GM21367 (cell line): ENCODE data around the gene GGTLC2.
"Not testable (repeated sequence)": the region's sequence is repeated elsewhere in the genome, so short reads cannot be mapped to it uniquely, and the experiment has no call there.

Experiments used
- ATAC-seq: cut with Tn5 transposase; IDR thresholded peaks from one replicate; pipeline ENCODE4 v1.9.1; 2021; ENCODE audit not compliant: unreplicated experiment

GGTLC2 gene

DNA sequence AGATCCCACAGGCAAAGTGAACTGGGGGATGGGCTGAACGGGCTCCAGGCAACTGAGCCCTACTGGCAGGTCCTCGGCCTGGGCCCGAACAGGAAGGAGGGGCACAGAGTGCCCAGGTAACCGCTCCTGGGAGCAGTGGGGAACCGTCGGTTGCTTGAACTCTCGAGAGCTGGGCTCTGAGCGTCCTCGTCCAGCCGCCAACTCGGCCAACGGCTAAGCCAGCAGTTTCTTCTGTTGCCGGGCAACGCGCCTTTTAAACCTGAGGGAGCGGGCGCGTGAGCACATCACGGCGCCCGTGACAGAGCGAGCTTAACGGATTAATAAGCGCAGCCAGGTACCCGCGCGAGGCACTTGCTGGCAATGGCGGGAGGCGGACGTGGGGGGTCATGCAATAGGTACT lies at the start of gene GGTLC2:
TSS of gene GGTLC2 (plus strand) at position 301 of the 400 bp plus-strand sequence. CDS start 1,732 bp downstream, outside the sequence.
- not testable (repeated sequence) for ATAC-seq

DNA sequence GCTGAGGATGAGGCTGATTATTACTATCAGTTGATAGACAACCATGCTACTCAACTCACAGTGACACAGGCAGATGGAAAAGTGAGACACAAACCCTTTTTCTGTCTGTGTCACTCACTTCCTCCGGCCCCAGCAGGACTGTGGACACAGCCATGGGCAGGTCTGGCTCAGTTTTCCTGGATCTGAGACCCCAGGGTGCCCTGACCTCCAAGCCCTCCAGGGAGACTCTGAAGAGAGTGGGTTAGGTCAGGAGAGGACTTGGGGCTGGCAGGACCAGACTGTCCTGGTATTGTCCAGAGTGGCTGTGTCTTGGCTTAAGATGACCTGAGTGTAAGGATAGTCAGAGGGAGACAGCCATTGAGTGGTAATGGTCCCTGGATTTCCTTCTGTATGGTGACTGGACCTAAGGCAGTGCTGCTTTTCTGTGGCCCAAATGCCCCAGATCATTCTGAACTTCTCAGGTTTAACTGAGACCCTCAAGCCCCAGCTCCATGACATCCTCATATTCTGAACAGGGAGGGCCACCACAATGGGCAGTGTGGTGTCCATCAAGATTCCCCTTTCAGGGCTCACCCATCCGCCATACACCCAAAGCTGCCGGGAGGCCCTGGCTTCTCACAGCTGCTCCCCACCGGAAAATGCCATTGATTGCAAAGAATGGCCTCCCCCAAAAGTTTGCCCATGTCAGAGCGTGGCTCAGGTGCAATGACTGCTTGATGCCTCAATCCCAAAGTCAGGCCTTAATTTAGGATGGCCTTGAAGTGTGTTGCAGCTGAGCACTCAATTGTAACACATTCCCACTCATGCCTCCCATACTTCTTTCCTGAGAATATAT lies 49.2 kb upstream of the GGTLC2 start:
- ATAC-seq, result no peak

DNA sequence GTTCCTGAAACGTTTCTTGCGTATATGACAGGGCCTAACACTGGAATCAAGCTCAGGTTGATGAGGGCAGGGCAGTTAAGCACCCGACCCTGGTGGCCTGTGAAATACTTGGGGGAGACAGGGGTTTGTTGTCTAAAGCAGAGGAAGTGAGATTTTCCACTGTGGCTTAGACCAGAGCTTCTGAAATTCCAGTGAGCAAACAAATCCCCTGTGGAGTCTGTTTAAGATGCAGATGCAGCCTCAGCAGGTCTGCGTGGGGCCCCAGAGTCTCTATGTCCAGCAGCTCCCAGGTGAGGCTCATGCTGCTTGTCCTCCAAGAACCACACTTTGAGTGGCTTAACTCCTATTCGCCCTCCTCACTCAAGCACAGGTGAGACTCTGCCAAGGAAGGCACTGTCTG lies 46.3 kb upstream of the GGTLC2 start:
- ATAC-seq, result no peak

DNA sequence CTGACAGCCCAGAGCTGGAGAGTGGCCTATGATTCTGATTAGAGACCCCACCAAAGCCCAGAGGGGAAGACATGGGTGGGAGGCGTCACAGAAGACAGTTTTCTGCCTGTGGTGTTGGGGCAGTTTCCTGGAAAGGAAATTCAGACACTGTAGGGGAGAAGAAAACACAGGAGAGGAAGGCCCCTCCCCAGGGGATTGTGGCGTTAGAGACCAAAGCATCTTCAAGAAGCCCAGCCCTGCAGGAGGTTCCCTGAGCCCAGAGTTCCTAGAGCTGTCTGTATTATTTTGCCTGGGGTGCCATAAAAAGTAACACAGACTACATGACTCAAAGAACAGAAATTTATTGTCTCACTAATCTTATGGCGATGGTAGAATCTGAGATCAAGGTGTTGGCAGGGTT lies 45.2 kb upstream of the GGTLC2 start:
- ATAC-seq, result no peak

DNA sequence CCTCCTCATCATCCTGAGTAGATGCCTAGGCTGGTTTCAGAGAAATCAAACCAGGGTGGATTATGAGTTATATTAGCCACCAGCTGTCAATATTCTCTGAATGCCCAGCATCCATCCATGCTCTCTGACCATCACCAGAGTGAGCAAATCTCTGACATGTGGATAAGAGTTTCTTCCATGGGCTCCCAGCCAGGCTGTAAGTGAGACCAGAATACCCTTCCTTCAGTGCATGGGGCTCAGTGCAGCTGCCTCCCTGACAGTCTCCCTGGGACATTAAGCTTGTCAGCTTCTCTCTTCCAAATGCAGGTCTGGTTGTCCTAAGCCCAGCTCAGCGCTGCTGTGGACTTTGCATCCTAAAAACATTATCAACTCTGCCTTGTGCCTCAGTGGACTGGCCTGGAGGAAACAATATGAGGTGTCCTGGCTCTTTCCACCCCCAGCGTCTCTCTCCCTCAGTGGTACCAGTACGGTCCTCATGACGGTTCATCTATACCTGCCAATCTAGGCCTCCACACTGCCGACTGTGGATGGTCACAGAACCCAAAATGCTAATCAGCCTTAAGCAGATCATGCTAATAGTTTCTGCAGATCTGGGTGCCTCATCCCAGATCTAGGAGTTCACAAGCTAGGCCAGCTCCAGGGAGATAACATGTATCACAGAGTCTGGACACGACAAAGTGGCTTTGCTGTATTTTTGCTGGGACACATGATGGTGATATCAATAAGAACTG lies 43.7 kb upstream of the GGTLC2 start:
- ATAC-seq, result no peak

DNA sequence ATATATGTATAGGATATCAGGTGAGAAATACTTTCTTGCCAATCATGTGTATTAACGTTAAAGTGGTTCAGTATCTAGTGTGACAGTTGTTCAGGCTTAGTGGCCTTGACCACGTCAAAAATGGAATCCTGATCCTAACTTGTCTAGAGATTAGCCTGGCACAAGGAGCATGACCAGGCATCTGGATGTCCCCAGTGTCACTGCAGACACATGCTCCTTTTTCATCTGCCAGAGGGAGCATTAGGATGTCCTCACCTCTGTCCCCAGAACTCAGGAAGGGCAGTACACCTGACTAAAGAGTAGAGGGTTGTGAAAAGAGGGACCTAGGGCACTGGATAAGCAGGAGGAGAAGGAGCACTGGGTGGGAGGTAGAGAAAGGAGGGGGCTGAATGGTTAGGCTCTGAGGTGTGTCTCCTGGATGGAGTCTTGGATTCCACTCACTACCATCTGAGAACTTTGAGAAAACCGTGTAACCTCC lies 40.9 kb upstream of the GGTLC2 start:
- ATAC-seq, result no peak

DNA sequence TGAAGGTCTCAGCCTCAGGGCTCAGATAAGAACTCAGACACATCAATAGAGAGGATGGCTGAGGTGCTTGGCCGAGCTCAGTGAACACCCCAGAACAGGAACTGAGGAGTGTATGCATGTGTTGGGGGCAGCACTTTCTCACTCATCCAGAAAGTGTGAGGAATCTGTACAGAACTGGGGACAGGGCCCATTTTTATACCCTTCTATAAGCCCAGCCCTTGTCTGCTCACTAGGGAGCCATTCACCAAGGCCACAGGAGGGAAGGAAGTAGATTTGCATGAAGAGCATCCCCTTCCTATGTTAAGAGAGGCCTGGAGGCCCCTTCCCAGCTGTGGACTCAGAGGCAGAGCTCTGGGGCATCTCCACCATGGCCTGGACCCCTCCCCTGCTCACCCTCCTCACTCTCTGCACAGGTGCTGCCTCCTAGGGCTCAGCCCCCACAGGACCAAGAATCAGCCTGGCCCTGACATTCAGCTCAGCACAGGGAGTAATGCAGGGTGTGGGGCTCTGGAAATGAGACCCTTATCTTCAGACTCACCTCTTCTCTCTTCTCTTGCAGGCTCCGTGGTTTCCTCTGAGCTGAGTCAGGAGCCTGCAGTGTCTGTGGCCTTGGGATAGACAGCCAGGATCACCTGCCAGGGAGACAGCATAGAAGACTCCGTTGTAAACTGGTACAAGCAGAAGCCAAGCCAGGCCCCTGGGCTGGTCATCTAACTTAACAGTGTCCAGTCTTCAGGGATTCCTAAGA lies 39.9 kb upstream of the GGTLC2 start:
- no peak for ATAC-seq

DNA sequence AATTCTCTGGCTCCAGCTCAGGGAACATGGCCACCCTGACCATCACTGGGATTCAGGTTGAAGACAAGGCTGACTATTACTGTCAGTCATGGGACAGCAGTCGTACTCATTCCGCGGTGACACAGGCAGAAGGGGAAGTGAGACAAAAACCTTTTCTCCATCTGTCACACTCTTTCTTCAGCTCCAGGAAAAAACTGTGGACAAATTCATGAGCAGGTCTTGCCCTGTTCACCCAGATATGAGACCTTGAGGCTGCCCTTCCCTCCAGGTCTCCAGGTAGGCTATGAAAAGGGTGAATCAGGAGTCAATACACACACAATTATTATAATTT lies 39.4 kb upstream of the GGTLC2 start:
- ATAC-seq, result no peak

DNA sequence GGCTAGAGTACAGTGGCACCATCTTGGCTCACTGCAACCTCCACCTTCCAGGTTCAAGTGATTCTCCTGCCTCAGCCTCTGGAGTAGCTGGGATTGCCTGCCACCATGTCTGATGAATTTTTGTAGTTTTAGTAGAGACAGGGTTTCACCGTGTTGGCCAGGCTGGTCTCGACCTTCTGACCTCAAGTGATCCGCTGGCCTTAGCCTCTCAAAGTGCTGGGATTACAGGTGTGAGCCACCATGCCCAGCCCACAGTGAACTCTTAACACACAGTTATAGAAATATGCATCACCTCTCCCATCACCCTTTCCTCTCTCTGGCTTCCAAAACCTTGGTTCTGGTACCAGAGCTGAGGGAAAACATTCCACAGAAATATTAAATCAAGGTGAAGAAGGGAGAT lies 36.4 kb upstream of the GGTLC2 start:
- ATAC-seq, result not testable (repeated sequence)

DNA sequence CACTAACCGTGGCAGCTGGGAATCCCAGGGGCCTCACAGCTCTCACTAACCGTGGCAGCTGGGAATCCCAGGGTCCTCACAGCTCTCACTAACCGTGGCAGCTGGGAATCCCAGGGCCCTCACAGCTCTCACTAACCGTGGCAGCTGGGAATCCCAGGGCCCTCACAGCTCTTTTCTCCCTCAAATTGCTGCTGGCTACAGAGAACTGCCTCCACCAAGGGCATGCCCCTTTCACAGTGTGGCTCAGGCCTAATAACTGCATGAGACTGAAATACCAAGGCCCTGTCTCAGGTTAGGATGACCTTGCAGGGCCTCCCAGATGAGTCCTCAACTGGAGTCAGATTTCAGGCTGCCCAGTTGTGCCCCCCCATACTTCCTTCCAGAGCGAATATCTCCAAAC lies 35.1 kb upstream of the GGTLC2 start:
- ATAC-seq, result no peak

DNA sequence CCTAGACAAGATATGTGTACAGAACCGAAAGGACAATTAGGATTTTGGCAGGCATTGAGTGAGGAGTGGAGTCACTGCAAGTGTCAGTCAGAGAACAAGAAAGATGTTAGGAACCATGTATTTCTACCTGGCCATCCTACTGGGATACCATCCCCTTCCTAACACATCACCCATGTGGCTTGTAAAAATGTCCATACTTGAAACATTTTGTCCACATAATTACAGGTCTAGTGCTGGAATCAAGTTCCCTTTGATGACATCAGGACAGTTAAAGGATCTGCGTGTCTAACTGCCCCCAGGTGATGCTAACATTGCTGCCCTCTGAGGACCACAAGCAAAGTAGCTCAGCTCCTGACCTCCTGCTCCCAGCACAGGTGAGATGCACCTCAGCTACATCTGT lies 31.9 kb upstream of the GGTLC2 start:
- no peak for ATAC-seq

DNA sequence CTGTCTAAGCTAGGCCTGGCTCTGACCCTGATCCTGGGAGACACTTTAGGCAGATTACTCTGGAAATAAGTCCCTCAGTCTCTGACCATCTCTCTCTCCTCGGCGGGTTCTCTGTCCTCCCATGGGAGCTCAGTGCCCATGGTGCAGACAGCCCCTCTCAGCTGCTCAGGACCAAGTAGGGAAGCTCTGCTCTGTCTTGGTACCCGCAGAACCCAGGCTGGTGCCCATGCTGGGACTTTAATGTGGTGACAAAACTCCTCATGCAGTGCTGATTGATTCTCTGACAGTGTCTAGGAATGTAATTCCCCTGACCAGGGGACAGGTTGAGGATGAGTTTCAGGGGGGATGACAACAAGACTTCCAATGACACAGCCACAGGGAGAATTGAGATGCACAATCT lies 30.3 kb upstream of the GGTLC2 start:
- ATAC-seq, result no peak

DNA sequence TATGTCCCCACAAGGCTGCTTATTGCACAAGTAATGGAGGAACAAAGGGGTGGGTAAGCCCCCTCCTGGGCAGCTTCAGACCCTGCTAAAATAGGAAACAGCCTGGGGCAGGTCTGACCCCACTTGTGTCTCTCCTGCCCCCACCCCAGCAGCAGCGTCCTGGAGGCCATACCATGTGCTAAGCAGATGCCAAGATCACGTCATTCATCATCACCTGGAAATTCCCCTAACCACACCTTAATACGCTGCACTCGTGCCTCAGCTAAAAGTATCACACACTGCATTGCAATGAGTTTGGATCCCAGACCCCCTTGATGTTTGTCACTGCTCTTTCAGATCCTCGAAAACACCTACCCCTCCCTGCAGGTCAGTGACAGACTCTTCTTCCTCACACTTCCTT lies 27.8 kb upstream of the GGTLC2 start:
- no peak for ATAC-seq

DNA sequence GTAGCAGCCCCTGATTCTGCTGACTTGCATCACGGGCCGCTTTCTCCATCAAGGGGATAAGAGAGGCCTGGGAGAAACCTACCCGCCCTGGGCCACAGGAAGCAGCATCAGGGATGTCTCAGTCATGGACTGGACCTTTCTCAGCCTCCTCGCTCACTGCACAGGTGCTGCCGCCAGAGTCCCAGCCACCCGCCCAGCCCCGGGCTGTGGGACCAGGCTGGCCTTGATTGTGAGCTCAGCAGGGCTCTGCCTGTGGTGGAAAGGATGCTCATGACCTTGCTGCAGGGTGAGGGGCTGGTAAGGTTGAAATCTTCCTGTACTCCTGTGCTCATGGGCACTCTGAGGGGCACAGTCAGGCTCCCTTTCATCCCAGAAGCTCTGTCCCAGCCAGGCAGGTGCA lies 26.0 kb upstream of the GGTLC2 start:
- no peak for ATAC-seq

DNA sequence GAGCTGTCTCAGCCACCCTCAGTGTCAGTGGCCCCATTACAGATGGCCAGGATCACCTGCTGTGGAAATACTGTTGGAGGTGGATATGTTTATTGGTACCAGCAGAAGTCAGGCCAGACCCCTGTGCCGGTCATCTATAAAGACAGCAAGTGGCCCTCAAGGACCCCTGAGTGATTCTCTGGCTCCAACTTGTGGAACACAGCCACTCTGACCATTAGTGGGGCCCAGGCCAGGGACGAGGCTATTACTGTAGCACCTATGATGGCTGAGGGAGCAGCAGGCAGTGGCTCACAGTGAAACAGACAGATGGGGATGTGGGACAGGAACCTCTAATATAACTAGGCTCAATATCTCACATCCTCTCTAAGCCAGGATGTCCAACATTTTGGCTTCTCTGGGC lies 25.5 kb upstream of the GGTLC2 start:
- ATAC-seq, result no peak

DNA sequence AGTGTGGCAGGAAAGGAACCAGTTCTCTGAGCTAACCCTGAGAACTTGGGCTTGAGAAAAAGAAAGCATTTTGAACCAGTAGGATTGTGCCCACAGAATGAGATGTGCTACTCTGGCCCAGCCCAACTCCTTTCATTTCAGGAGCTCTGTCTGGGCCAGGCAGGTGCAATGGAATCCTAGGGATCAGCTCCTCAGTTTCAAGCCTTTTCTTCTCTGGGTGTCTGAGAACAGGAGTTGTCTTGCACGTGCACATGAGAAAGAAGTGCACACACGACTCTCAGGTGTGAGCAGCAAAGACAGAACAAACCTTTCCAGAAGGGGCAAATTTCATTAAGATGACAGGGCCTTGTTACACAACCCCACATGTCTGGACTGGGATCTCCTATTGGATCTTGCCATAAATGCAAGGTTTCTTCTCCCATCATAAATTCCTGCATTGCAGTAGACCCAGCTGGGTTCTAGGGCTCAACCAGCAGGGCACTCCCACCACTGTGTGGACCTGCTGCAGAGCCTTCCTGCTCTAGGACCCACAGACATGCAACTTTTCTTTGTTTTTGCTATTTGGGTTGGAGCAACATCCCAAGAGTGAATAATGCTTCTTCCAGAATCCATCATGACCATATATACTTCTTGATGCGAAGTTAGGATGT lies 24.5 kb upstream of the GGTLC2 start:
- no peak for ATAC-seq

DNA sequence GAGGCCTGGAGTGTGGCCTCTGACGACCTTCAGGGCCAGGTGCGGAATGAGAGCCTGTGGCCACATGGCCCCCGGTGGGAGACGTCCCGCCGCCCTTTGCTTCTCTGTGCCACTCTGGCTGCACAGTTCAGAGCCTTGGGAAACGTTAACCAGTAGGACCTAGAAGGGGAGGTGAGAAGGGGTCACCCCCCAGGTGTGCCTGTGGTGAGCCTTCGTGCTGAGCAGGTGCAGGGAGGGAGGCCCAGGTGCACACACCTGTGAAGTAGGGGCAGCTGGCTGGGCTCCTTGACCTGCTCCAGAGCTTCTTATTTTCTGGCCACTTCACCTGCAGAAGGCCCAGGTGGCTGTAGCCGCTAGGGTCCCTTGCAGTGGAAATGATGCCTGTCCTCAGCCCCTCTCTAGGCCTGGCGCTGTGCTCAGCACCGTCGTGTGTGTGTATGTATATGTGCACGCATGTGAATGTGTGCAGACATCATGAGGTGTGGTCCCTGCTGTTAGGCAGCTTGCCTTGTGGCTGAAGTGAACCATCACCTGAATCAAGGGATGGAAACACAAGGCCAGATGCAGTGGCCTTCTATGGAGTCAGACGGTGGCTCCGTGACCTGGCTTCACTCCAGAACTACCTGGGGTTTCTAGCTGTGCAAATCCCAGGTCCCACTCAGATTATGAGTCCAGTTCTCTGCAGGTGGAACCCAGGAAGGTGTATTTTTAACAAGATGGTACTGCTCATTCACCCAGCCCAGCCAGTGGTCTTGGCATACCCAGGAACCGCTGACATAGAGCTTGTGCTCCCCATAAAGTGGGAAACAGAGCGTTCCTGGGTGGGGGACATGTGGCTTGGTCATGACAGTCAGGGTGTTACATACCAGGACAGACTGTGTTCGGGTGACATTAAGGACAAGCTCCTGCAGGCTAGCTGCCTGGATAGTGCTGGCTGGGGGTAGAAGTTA lies 15.6 kb upstream of the GGTLC2 start:
- not testable (repeated sequence) for ATAC-seq

DNA sequence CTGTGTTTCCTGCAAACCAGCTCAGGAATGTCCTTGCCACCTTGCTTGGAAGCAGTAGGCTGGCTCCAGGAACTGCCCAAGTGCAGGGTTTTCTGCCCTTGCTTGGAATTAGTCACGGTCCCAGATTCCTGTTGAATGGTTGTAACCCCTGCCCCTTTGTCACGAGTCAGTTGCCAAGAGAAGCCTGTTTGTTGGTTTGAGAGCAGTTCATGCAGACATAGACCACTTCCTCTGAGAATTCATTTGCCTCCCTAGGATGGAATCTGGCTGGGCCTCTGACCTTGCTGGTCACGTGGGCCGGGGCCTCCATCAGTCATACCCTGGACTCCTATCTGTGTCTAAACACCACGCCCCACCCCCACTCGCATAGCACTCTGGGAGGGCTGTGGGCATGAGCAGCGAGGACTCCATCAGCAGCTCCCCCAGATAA lies 13.2 kb upstream of the GGTLC2 start:
- not testable (repeated sequence) for ATAC-seq

DNA sequence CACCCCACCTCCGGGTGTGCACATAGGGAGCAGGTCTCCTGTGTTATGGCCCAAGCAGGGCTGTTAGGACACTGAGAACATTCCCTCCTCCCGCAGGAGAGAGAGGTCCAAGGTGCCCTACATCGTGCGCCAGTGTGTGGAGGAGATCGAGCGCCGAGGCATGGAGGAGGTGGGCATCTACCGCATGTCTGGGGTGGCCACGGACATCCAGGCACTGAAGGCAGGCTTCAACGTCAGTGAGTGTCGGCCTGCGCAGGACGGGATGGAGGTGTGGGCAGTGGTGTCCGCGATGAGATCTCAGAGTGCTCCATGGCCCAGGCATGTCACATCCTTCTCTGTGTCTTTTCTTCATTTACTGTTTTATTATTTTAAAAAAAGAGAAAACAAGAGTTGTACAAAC lies 12.2 kb upstream of the GGTLC2 start:
- not testable (repeated sequence) for ATAC-seq

DNA sequence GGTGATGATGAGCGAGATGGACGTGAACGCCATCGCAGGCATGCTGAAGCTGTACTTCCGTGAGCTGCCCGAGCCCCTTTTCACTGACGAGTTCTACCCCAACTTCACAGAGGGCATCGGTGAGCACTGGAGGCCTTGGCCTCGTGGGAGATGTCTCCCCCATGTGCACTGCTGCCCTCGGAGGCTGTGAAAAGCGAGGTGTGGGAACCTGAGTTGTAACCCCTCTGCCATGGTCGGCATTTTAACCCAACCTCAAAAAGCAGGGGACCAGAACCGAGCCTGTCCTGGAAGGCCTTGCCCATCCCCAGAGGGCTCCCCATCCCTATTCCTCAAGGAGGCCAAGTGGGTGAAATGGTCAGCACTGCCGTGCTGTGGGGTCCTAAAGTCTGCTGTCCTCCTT lies 10.9 kb upstream of the GGTLC2 start:
- not testable (repeated sequence) for ATAC-seq
